Duodenal mucosa (tissue), 2 donors: ENCODE measurements around the gene THBS4.

ENCODE experiments used
- H3K27ac ChIP-seq: one replicate; pipeline ENCODE4 v1.7.0; 2013; ENCODE audit warnings: low read depth, low read length
- H3K27me3 ChIP-seq, 2 donors: one replicate each; pipeline ENCODE4 v1.7.0; 2013; ENCODE audit warnings: low read length in 2 of 2, control low read depth in 1 of 2; ENCODE audit not compliant: insufficient read depth in 2 of 2, control insufficient read depth in 1 of 2
- H3K36me3 ChIP-seq, 2 donors: one replicate each; pipeline ENCODE4 v1.7.0; 2013; ENCODE audit warnings: low read length in 2 of 2, control low read depth in 1 of 2; ENCODE audit not compliant: insufficient read depth in 2 of 2, control insufficient read depth in 1 of 2
- H3K4me1 ChIP-seq, 2 donors: one replicate each; pipeline ENCODE4 v1.7.0; 2013; ENCODE audit warnings: low read length in 2 of 2, control low read depth in 1 of 2; ENCODE audit not compliant: insufficient read depth in 2 of 2, control insufficient read depth in 1 of 2
- H3K4me3 ChIP-seq, 2 donors: one replicate each; pipeline ENCODE4 v1.7.0; 2013; ENCODE audit warnings: low read length in 2 of 2, low read depth in 1 of 2
- H3K9ac ChIP-seq, 2 donors: one replicate each; pipeline ENCODE4 v1.7.0; 2013; ENCODE audit warnings: low read length in 2 of 2, low read depth in 1 of 2
- H3K9me3 ChIP-seq, 2 donors: one replicate each; pipeline ENCODE4 v1.7.0; 2013; ENCODE audit warnings: low read length in 2 of 2, control low read depth in 1 of 2; ENCODE audit not compliant: control insufficient read depth in 1 of 2

Gene THBS4

GRCh38 chr5:80128141-80128540, 93.0 kb downstream of the THBS4 start:
- no peaks in the 10 kb centered on the region for H3K9me3 ChIP-seq
- H3K27me3 ChIP-seq: no peaks in the 10 kb centered on the region
- H3K36me3 ChIP-seq: no peaks in the 10 kb centered on the region
- no peak overlapping the region for H3K9ac ChIP-seq
- no peak overlapping the region for H3K4me3 ChIP-seq
- H3K27ac ChIP-seq: no peak overlapping the region
- H3K4me1 ChIP-seq: peaks cover 0 to 7% of the 10 kb centered on the region in 2 donors

- peaks cover 0 to 7% of the 10 kb centered on the region in 2 donors for H3K4me1 ChIP-seq
- no peaks in the 10 kb centered on the region for H3K27me3 ChIP-seq
- no peak overlapping the region for H3K27ac ChIP-seq
- no peak overlapping the region for H3K9ac ChIP-seq
- H3K36me3 ChIP-seq: no peaks in the 10 kb centered on the region
- no peaks in the 10 kb centered on the region for H3K9me3 ChIP-seq
- H3K4me3 ChIP-seq: no peak overlapping the region
Measured at GRCh38 chr5:80129146-80129545, 94.0 kb downstream of the THBS4 start.
